Epithelial cell of proximal tubule (primary cell): ENCODE measurements around the gene RAB3B. TPM values are rescaled to one million over a fixed set of nuclear protein-coding genes. Genes with fewer than 3 reads are reported as not detected.
"Not testable (repeated sequence)": the region's sequence is repeated elsewhere in the genome, so short reads cannot be mapped to it uniquely, and the experiment has no call there.

Experiments
- DNase-seq: peaks from one replicate; pipeline ENCODE4 v3.0.0-alpha.2; 2011; ENCODE audit warnings: low read depth
- H3K4me3 ChIP-seq: 2 replicates; pipeline ENCODE4 v1.5.1; 2011; ENCODE audit warnings: low read depth, mild to moderate bottlenecking, low read length
- CTCF ChIP-seq: conservative IDR thresholded peaks from 2 replicates; pipeline ENCODE4 v1.5.1; 2012; ENCODE audit warnings: low read depth, mild to moderate bottlenecking, low read length
- total RNA-seq: library from RNA; depleted of rRNA; stranded (reverse); fragments of >200 nt; gene quantifications from 2 replicates; pipeline ENCODE4 v1.2.3, GENCODE V29; 2015

RAB3B gene
- total RNA-seq, 1 donor from 2014 or later, result 35.5 TPM

GRCh38 chr1:51968632-51969031, 21.9 kb downstream of the RAB3B start:
- DNase-seq, result no peak
- TF ChIP-seq CTCF, result no peak
- no peak overlapping the region for H3K4me3 ChIP-seq

GRCh38 chr1:51967213-51967791, 23.2 kb downstream of the RAB3B start:
- DNase-seq, H3K4me3 ChIP-seq: not testable (repeated sequence)

- no peak overlapping the region for H3K4me3 ChIP-seq
- no peak for TF ChIP-seq CTCF
- no peak for DNase-seq
Measured at GRCh38 chr1:51966559-51966958, 23.9 kb downstream of the RAB3B start.

- no peak for DNase-seq
- no peak overlapping the region for H3K4me3 ChIP-seq
- TF ChIP-seq CTCF, result no peak
Measured at GRCh38 chr1:51964309-51964696, 26.2 kb downstream of the RAB3B start.

GRCh38 chr1:51963592-51964308, 26.8 kb downstream of the RAB3B start:
- DNase-seq, result no peak
- no peak for TF ChIP-seq CTCF
- H3K4me3 ChIP-seq, result no peak overlapping the region

- no peak for TF ChIP-seq CTCF
- DNase-seq, result no peak
- H3K4me3 ChIP-seq, result no peak overlapping the region
Measured at GRCh38 chr1:51962486-51963356, 27.8 kb downstream of the RAB3B start.

GRCh38 chr1:51961954-51962353, 28.5 kb downstream of the RAB3B start:
- no peak for DNase-seq
- no peak overlapping the region for H3K4me3 ChIP-seq
- no peak for TF ChIP-seq CTCF
